Measurements from ENCODE around the gene PSTPIP2. TPM values are rescaled to one million over a fixed set of nuclear protein-coding genes. Genes with fewer than 3 reads are reported as not detected.

PSTPIP2 gene
- polyA plus RNA-seq, 1 experiment = 5.9 TPM

DNA sequence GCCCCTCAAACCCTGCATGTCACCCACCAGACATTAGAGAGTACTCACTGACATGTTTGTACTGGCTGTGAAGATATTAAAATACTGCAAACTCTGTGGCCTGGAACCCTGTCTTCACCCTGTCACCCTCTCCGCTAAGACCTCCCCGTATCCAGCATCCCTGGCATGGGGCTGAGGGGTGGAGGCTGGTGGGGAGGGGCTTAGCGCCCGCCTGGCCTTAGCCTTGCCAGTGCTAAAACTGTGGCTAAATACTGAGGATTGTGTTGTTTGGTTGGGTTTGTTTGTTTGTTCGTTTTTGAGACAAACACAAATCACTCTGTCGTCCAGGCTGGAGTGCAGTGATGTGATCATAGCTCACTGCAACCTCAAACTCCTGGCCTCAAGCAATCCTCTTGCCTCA lies 1.8 kb downstream of the PSTPIP2 start:
- Histone ChIP-seq H3K27me3 (ENCODE audit: control insufficient read depth, insufficient read depth, low read length) (no peaks in the 10 kb centered on the region), H3K36me3 (ENCODE audit: control insufficient read depth, insufficient read depth, low read length) (no peaks in the 10 kb centered on the region), H3K4me3 (ENCODE audit: low read depth, low read length) (no peak overlapping the region)
- no peak for DNase-seq (ENCODE audit: low read depth)
- POLR2A ChIA-PET = no interaction called here
- TF ChIP-seq CTCF (IDR thresholded peaks at IDR 0.05; ENCODE audit: insufficient read depth, low read depth, low read length) = no peak
- CTCF ChIA-PET = interaction anchor here (1.0 kb wide), 1 partner anchor 189 kb away, joined by 3 read pairs; no protein-coding TSS in a partner anchor

GRCh38 chr18:46069524-46069923 lies 2.5 kb downstream of the PSTPIP2 start:
- ChIA-PET CTCF (interaction anchor here (1.0 kb wide), 1 partner anchor 189 kb away, joined by 3 read pairs; no protein-coding TSS in a partner anchor), POLR2A (no interaction called here)
- Histone ChIP-seq H3K4me3 (ENCODE audit: low read depth, low read length) (no peak overlapping the region), H3K27me3 (ENCODE audit: control insufficient read depth, insufficient read depth, low read length) (no peaks in the 10 kb centered on the region), H3K36me3 (ENCODE audit: control insufficient read depth, insufficient read depth, low read length) (no peaks in the 10 kb centered on the region)
- TF ChIP-seq CTCF (IDR thresholded peaks at IDR 0.05; ENCODE audit: insufficient read depth, low read depth, low read length) = no peak
- no peak for DNase-seq (ENCODE audit: low read depth)

GRCh38 chr18:46068763-46069162 lies 3.3 kb downstream of the PSTPIP2 start:
- no peak overlapping the region for H3K4me3 ChIP-seq (ENCODE audit: low read depth, low read length)
- H3K36me3 ChIP-seq (ENCODE audit: control insufficient read depth, insufficient read depth, low read length) = no peaks in the 10 kb centered on the region
- no peak for TF ChIP-seq CTCF (IDR thresholded peaks at IDR 0.05; ENCODE audit: insufficient read depth, low read depth, low read length)
- DNase-seq (ENCODE audit: low read depth) = no peak
- no peaks in the 10 kb centered on the region for H3K27me3 ChIP-seq (ENCODE audit: control insufficient read depth, insufficient read depth, low read length)
- ChIA-PET POLR2A (no interaction called here), CTCF (no interaction called here)

- TF ChIP-seq CTCF (IDR thresholded peaks at IDR 0.05; ENCODE audit: insufficient read depth, low read depth, low read length) = no peak
- ChIA-PET POLR2A (no interaction called here), CTCF (interaction anchor here (1.0 kb wide), 1 partner anchor 93 kb away, joined by 3 read pairs; no protein-coding TSS in a partner anchor)
- Histone ChIP-seq H3K27me3 (ENCODE audit: control insufficient read depth, insufficient read depth, low read length) (no peaks in the 10 kb centered on the region), H3K36me3 (ENCODE audit: control insufficient read depth, insufficient read depth, low read length) (no peaks in the 10 kb centered on the region), H3K4me3 (ENCODE audit: low read depth, low read length) (no peak overlapping the region)
- DNase-seq (ENCODE audit: low read depth) = no peak
Observed at GRCh38 chr18:46067438-46068007, 4.5 kb downstream of the PSTPIP2 start.

- Histone ChIP-seq H3K4me3 (ENCODE audit: low read depth, low read length) (no peak overlapping the region), H3K36me3 (ENCODE audit: control insufficient read depth, insufficient read depth, low read length) (no peaks in the 10 kb centered on the region), H3K27me3 (ENCODE audit: control insufficient read depth, insufficient read depth, low read length) (no peaks in the 10 kb centered on the region)
- POLR2A ChIA-PET = no interaction called here
- DNase-seq (ENCODE audit: low read depth) = no peak
- CTCF ChIA-PET = interaction anchor here (1.1 to 2.9 kb wide), 2 partner anchors 10 to 11 kb away, joined by 3 to 15 read pairs; partner anchors contain the start of gene PSTPIP2
- TF ChIP-seq CTCF (IDR thresholded peaks at IDR 0.05; ENCODE audit: insufficient read depth, low read depth, low read length) = no peak
Observed at GRCh38 chr18:46062781-46063180, 9.3 kb downstream of the PSTPIP2 start.
